ENCODE results near the gene C5orf24. TPM values are rescaled to one million over a fixed set of nuclear protein-coding genes. Genes with fewer than 3 reads are reported as not detected.

Gene C5orf24
- total and polyA plus RNA-seq, 10 of the 15 experiments (the other 5 are each of a cell fraction or from before 2014, with no cell fraction given) = 5.4 to 26.8 (median 15.6) TPM

DNA sequence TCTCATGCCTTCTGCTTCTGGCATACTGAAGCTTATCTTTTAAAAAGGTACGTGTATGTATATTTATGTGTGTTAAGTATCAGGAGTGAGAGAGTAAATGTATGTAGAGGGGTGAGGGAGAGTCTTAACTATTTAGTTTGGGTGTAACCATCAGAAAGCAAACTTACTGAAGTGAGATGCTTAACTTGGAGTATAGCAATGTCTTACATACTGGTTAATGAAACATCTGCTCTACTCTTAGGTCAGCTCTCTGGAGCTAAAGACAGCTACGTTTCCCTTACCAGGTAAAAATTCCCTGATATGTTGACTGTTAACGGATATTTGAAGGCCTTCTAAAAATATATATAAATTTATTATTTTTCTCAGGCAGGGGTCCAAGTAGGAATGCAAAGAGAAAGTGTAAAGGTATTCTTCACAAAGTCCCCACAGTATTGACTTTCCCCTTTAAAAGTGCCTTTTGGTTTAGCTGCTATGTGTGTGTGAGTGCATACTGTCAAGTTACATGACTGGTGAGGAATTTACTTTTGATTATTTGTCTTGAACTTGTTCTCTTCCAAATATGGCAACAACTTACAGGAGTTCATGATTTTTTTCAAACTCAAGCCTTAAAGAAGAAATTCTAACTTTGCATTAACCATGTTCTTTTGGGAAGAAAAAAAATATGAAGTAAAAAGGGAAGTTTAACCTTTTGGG is 12.3 kb upstream of the C5orf24 start:
- Histone ChIP-seq H4K20me1 (ENCODE audit: control insufficient read depth, insufficient read depth) (no peaks in the 10 kb centered on the region), H3K4me3 (no peak overlapping the region), H3K4me2 (ENCODE audit: control insufficient read depth, insufficient read depth) (no peak overlapping the region), H3K27me3 (replicated peaks in 1 of 2; ENCODE audit: control insufficient read depth in 2 of 2, insufficient read depth in 2 of 2, low read length in 1 of 2) (no peaks in the 10 kb centered on the region), H2AFZ (ENCODE audit: control insufficient read depth, low read depth, low read length) (no peak overlapping the region), H3K36me3 (ENCODE audit: control insufficient read depth in 2 of 2, insufficient read depth in 2 of 2, low read length in 1 of 2) (peaks cover 0 to 2% of the 10 kb centered on the region in 2 experiments; a peak in 3 of 4 replicates), H3K4me1 (ENCODE audit: control insufficient read depth, insufficient read depth, low read length) (no peaks in the 10 kb centered on the region), H3K79me2 (ENCODE audit: control insufficient read depth, insufficient read depth, low read length) (no peaks in the 10 kb centered on the region), H3K9me3 (replicated peaks; ENCODE audit: control insufficient read depth, insufficient read depth, low read length) (no peaks in the 10 kb centered on the region), H3K9ac (ENCODE audit: control insufficient read depth, insufficient read depth, low read length) (no peak overlapping the region), H3K27ac (ENCODE audit: control insufficient read depth, insufficient read depth) (no peak overlapping the region)
- no TSS peak for BruUV-seq (replicated peaks)
- no peak for ATAC-seq
- FAIRE-seq = no peak
- no peak for DNase-seq (ENCODE audit: low read depth, low spot score)
- RAD21 ChIA-PET (ENCODE audit: unreplicated experiment) = no interaction called here
- CTCF ChIA-PET = interaction anchor here (0.8 to 2.1 kb wide), 3 partner anchors 8 to 18 kb away, joined by 3 to 6 read pairs (median 6); no protein-coding TSS in a partner anchor
- in situ Hi-C loops (cut with MboI) (no loop called here), intact Hi-C loops (cut with micrococcal nuclease; ENCODE audit: unreplicated experiment) (no loop called here)
- POLR2A ChIA-PET = no interaction called here
- TF ChIP-seq JUNB (IDR thresholded peaks at IDR 0.05) (no peak), FOS (IDR thresholded peaks at IDR 0.05; ENCODE audit: borderline replicate concordance, extremely low read depth, insufficient read length) (no peak), MEF2A (IDR thresholded peaks at IDR 0.05; ENCODE audit: insufficient read depth, low read depth, low read length) (no peak), CBX3 (IDR thresholded peaks at IDR 0.05; ENCODE audit: borderline replicate concordance, low read depth) (no peak)
- TF ChIP-seq, protein P1, sequence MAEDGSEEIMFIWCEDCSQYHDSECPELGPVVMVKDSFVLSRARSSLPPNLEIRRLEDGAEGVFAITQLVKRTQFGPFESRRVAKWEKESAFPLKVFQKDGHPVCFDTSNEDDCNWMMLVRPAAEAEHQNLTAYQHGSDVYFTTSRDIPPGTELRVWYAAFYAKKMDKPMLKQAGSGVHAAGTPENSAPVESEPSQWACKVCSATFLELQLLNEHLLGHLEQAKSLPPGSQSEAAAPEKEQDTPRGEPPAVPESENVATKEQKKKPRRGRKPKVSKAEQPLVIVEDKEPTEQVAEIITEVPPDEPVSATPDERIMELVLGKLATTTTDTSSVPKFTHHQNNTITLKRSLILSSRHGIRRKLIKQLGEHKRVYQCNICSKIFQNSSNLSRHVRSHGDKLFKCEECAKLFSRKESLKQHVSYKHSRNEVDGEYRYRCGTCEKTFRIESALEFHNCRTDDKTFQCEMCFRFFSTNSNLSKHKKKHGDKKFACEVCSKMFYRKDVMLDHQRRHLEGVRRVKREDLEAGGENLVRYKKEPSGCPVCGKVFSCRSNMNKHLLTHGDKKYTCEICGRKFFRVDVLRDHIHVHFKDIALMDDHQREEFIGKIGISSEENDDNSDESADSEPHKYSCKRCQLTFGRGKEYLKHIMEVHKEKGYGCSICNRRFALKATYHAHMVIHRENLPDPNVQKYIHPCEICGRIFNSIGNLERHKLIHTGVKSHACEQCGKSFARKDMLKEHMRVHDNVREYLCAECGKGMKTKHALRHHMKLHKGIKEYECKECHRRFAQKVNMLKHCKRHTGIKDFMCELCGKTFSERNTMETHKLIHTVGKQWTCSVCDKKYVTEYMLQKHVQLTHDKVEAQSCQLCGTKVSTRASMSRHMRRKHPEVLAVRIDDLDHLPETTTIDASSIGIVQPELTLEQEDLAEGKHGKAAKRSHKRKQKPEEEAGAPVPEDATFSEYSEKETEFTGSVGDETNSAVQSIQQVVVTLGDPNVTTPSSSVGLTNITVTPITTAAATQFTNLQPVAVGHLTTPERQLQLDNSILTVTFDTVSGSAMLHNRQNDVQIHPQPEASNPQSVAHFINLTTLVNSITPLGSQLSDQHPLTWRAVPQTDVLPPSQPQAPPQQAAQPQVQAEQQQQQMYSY (CRISPR knock-in tag; IDR thresholded peaks at IDR 0.05) = no peak
- TF ChIP-seq, protein P2, sequence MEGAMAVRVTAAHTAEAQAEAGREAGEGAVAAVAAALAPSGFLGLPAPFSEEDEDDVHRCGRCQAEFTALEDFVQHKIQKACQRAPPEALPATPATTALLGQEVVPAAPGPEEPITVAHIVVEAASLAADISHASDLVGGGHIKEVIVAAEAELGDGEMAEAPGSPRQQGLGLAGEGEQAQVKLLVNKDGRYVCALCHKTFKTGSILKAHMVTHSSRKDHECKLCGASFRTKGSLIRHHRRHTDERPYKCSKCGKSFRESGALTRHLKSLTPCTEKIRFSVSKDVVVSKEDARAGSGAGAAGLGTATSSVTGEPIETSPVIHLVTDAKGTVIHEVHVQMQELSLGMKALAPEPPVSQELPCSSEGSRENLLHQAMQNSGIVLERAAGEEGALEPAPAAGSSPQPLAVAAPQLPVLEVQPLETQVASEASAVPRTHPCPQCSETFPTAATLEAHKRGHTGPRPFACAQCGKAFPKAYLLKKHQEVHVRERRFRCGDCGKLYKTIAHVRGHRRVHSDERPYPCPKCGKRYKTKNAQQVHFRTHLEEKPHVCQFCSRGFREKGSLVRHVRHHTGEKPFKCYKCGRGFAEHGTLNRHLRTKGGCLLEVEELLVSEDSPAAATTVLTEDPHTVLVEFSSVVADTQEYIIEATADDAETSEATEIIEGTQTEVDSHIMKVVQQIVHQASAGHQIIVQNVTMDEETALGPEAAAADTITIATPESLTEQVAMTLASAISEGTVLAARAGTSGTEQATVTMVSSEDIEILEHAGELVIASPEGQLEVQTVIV (IDR thresholded peaks at IDR 0.05; ENCODE audit: borderline replicate concordance, partially characterized antibody) = no peak
- 64% methylated on average over 3 of the region's 3 CpGs for WGBS (ENCODE audit: insufficient coverage, insufficient replicate concordance, low lambda C conversion rate, missing lambda C conversion rate)
- SMC1A ChIA-PET (ENCODE audit: uncharacterized antibody, unreplicated experiment) = interaction anchor here (0.7 kb wide), 1 partner anchor 158 kb away, joined by 3 read pairs; no protein-coding TSS in a partner anchor

Measured in GM12878 (cell line).